AG09319 (cell line): Measurements from ENCODE around the gene ACOX2.

ENCODE experiments used
- DNase-seq: peaks from one replicate; pipeline ENCODE4 v3.0.0-alpha.2; 2010; ENCODE audit warnings: low read depth; ENCODE audit errors: extremely low read depth
- CTCF ChIP-seq: IDR thresholded peaks from 2 replicates; pipeline ENCODE4 v1.5.1; 2011; ENCODE audit warnings: low read depth, mild to moderate bottlenecking, inconsistent platforms, low read length, moderate library complexity

ACOX2 gene

GRCh38 chr3:58578873-58579272 lies 41.9 kb upstream of the ACOX2 start:
- no peak for DNase-seq

GRCh38 chr3:58577269-58577821 lies 40.4 kb upstream of the ACOX2 start, which contains the start of gene FAM107A:
FAM107A (minus strand) TSS chr3:58577391; CDS start chr3:58569860, 7,531 bp downstream.
- DNase-seq: peak; percentile 74
- peak; percentile 62 for TF ChIP-seq CTCF

More at GRCh38 chr3:58578873-58579272, 41.9 kb upstream of the ACOX2 start:
- TF ChIP-seq CTCF: no peak

GRCh38 chr3:58576716-58577115 lies 39.7 kb upstream of the ACOX2 start:
- DNase-seq: no peak
- TF ChIP-seq CTCF: no peak

GRCh38 chr3:58575971-58576652 lies 39.1 kb upstream of the ACOX2 start:
- no peak for DNase-seq

GRCh38 chr3:58574682-58575081 lies 37.7 kb upstream of the ACOX2 start:
- TF ChIP-seq CTCF: no peak
- DNase-seq: no peak

More at GRCh38 chr3:58575971-58576652, 39.1 kb upstream of the ACOX2 start:
- TF ChIP-seq CTCF: no peak

GRCh38 chr3:58574106-58574505 lies 37.1 kb upstream of the ACOX2 start:
- no peak for DNase-seq
- TF ChIP-seq CTCF: no peak

GRCh38 chr3:58573640-58574039 lies 36.6 kb upstream of the ACOX2 start:
- DNase-seq: no peak
- no peak for TF ChIP-seq CTCF
